PFSK-1 (cell line): ENCODE results near the gene C19orf44.

ENCODE experiments used
- FOXP2 ChIP-seq: optimal IDR thresholded peaks from 2 replicates; pipeline ENCODE3; 2011; ENCODE audit warnings: borderline replicate concordance, control low read depth, inconsistent platforms; ENCODE audit not compliant: insufficient read depth; ENCODE audit errors: extremely low read length, extremely low read depth
- POLR2AphosphoS5 ChIP-seq: IDR thresholded peaks from 2 replicates; pipeline ENCODE4 v1.6.1; 2012; ENCODE audit warnings: low read depth, mild to moderate bottlenecking, control low read depth, low read length, moderate library complexity
- REST ChIP-seq, 2 experiments: IDR thresholded peaks; 2 replicates each; pipeline versions ENCODE4 v1.6.1 to v1.8.0; 2011 to 2012; ENCODE audit warnings: low read depth in 2 of 2, low read length in 2 of 2, control low read depth in 1 of 2, inconsistent platforms in 1 of 2, mild to moderate bottlenecking in 1 of 2, moderate library complexity in 1 of 2; ENCODE audit not compliant: insufficient read depth in 1 of 2
- SIN3A ChIP-seq: IDR thresholded peaks from 2 replicates; pipeline ENCODE4 v1.6.1; 2012; ENCODE audit warnings: mild to moderate bottlenecking, low read length, moderate library complexity, borderline replicate concordance; ENCODE audit not compliant: insufficient read depth
- TAF1 ChIP-seq: IDR thresholded peaks from 2 replicates; pipeline ENCODE4 v1.6.1; 2012; ENCODE audit warnings: low read length, control low read depth, borderline replicate concordance; ENCODE audit not compliant: insufficient read depth

C19orf44 gene

DNA sequence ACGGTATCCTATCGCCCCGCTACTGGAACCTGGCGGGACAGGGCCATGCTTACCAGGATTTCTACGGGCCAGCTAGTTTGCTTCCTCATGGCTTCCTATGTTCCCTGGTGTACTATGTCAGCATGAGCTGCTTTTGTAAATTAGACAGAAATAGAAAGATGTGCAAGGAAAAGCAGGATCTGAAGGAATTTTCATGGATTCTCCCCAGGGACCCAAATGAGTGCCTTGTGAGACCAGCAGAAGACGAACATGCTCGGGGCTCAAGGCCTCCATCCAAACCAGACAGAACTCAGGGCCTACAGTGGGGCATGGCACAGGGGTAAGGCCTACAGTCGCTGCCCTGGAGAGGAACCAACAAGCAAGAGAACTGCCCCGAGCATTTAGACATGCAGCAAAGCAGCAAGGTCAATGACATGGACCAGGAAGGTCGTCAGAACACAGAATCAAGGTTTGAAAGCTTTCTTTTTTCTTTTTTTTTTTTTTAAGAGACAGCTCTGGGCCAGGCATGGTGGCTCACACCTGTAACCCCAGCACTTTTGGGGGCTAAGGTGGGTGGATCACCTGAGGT, 41.8 kb upstream of the C19orf44 start:
- no peak for TF ChIP-seq SIN3A
- no peak for TF ChIP-seq FOXP2
- no peak for TF ChIP-seq REST (IDR thresholded peaks at IDR 0.05; ENCODE audit: insufficient read depth in 1 of 2, low read depth in 2 of 2, low read length in 2 of 2)
- no peak for TF ChIP-seq TAF1
- TF ChIP-seq POLR2AphosphoS5, result no peak

- TF ChIP-seq FOXP2 (no peak), POLR2AphosphoS5 (no peak), TAF1 (no peak), SIN3A (no peak), REST (IDR thresholded peaks at IDR 0.05; ENCODE audit: insufficient read depth in 1 of 2, low read depth in 2 of 2, low read length in 2 of 2) (no peak)
These were observed 40.7 kb upstream of the C19orf44 start for GRCh38 chr19:16455489-16455888.

DNA sequence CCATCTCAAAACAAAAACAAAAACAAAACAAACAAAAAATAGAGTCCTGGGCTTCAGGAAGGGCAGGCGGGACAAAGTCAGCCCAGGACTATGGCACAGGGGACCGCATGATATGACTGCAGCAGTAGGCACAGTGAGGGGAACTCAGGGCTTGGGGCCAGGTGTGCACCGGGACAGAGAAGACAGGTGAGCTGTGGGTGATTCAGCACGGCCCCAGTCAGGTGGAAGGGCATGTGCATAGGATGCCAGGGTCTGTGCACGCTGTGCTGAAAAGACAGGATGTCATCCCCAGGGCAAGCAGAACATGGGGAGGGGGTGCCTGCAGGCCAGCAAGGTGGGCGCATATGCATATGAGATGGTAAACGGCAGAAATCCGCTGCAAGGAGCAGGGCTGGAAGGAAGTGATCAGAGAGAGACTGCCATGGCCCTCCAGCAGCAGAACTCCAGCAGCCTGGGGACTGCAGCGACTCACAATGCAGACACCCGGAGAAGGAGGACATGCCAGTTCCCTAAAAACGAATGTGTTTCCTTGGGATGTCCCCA, 39.5 kb upstream of the C19orf44 start:
- TF ChIP-seq REST (IDR thresholded peaks at IDR 0.05; ENCODE audit: insufficient read depth in 1 of 2, low read depth in 2 of 2, low read length in 2 of 2) (no peak), TAF1 (no peak)

- no peak for TF ChIP-seq FOXP2
- no peak for TF ChIP-seq POLR2AphosphoS5
- TF ChIP-seq REST (IDR thresholded peaks at IDR 0.05; ENCODE audit: insufficient read depth in 1 of 2, low read depth in 2 of 2, low read length in 2 of 2), result no peak
- no peak for TF ChIP-seq TAF1
- no peak for TF ChIP-seq SIN3A
These were observed 38.8 kb upstream of the C19orf44 start for GRCh38 chr19:16457195-16457953.

GRCh38 chr19:16457954-16458331, 38.3 kb upstream of the C19orf44 start:
- no peak for TF ChIP-seq POLR2AphosphoS5
